OCI-LY1 (cell line): Measurements from ENCODE around the gene PRG2.

Experiments
- EZH2 ChIP-seq: fragments of 200-600 bp; sonication (generic), shearing (Covaris generic); IDR thresholded peaks from 2 replicates; pipeline ENCODE4 v1.8.0; 2017; ENCODE audit warnings: borderline replicate concordance, mixed run types, mild to moderate bottlenecking, antibody characterized with exemption, low read length, moderate library complexity, mixed read lengths
- TF ChIP-seq, protein P1 (sequence below): fragments of 200-600 bp; sonication (generic), shearing (Covaris generic); IDR thresholded peaks from 2 replicates; pipeline ENCODE4 v1.5.1; 2017; ENCODE audit warnings: mild to moderate bottlenecking, antibody characterized with exemption, low read length, moderate library complexity, mixed read lengths

DNA sequence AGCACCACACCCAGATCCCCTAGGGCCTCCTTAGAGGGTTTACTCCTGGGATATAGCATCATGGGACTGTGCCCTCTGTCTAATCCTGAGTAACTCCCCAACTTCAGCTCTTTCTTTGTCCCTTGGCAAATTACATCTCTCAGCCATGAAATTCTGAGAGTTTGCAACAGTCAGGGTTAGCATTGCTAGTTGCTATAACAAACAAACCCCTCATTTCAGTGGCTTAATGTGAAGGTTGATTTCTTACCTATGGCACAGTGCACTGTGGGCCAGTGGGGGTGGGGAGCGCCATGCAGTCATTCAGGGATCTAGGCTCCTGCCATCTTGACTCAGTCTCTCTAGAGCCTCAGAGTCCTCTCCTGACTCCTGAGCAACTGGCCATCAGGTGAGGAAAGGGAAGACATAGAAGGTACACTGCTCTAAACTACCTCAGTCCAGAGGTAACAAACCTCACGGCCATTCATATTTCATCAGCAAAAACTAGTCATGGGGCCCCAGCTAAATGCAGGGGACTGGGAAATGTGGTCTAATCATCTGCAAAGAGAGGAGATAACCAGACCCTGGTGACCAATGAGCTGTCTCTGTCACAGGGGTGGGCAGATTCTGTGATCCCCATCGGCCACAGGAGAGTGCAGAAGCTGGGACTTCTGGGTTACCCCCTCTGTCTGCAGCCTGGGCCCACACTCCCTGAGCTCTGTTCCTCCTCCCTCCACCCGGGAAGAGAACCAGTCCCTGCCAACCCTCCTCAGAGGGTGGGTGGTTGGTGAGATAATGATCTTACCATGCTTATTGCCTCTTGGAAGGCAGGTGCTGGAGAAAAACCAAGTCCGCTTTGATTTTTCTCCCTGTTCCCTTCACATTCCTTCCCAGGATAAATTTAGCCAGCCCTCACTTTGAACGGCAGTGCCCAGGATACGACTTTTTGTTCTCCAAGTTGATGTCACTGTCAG, 27.0 kb downstream of the PRG2 start:
- TF ChIP-seq EZH2: no peak
- TF ChIP-seq, protein P1, sequence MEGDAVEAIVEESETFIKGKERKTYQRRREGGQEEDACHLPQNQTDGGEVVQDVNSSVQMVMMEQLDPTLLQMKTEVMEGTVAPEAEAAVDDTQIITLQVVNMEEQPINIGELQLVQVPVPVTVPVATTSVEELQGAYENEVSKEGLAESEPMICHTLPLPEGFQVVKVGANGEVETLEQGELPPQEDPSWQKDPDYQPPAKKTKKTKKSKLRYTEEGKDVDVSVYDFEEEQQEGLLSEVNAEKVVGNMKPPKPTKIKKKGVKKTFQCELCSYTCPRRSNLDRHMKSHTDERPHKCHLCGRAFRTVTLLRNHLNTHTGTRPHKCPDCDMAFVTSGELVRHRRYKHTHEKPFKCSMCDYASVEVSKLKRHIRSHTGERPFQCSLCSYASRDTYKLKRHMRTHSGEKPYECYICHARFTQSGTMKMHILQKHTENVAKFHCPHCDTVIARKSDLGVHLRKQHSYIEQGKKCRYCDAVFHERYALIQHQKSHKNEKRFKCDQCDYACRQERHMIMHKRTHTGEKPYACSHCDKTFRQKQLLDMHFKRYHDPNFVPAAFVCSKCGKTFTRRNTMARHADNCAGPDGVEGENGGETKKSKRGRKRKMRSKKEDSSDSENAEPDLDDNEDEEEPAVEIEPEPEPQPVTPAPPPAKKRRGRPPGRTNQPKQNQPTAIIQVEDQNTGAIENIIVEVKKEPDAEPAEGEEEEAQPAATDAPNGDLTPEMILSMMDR: no peak
